Measurements from ENCODE around the gene TSC22D1.

TSC22D1 gene

DNA sequence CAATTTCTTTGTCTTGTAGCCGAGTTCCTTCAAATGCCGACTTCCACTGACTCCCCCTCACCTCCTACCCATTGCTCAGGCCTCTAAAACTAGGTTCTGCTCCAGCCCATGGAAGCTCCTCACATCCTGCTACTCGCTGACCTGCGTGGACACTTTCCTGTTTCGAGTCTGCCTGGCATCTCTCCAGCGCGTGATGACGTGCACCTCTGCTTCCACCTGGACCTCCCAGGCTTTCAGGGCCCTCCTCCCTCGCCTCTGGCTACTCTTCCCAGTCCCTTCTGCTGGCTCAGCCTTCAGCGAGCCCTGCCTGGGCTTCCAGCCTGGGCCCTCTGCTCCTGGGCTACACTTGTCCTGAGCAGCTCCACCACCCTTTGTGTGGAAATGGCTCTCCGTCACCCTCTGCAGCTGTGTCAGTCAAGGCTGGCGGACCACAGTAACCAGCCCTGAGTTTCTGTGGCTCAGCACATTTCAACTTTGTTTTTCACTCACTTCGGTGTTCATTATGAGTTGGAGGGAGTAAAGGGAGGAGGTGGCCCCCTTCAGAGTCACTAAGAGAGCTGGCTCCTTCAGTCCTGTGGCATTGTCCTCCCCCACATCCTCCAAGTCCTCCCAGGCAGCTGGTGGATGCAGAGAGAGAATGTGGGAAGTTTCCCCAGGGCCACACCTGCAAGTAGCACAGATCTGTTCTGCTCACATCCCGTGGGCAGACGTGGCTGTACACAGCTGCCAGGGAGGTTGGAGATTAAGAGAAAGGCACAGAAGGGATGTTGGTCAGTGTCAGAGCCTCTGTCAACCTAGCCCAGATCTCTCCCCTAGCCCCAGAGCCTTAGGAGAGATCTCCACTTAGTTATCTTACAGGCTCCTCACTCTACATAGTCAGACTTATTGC, 153.1 kb downstream of the TSC22D1 start:
- Histone ChIP-seq H2AK5ac (ENCODE audit: low read length) (peak overlapping the region; percentile 27), H3K56ac (ENCODE audit: low read length) (peak overlapping the region; percentile 50), H3K23ac (ENCODE audit: low read length) (no peak overlapping the region), H3K4me1 (ENCODE audit: control insufficient read depth, low read depth, low read length) (peaks cover 10% of the 10 kb centered on the region), H2BK15ac (replicated peaks; ENCODE audit: low read depth) (no peak overlapping the region), H2BK5ac (ENCODE audit: low read length) (no peak overlapping the region), H2BK120ac (ENCODE audit: low read depth, low read length) (no peak overlapping the region), H3K18ac (ENCODE audit: low read length) (no peak overlapping the region), H3K79me1 (ENCODE audit: low read length) (no peaks in the 10 kb centered on the region), H4K5ac (ENCODE audit: low read length) (no peak overlapping the region), H3K27ac (ENCODE audit: low read depth, low read length) (no peak overlapping the region), H3K4ac (ENCODE audit: low read depth, low read length) (no peak overlapping the region), H3K27me3 (ENCODE audit: insufficient read depth, low read length, poor library complexity) (no peaks in the 10 kb centered on the region), H3K4me2 (ENCODE audit: low read length) (no peak overlapping the region), H3K36me3 (ENCODE audit: control insufficient read depth, insufficient read depth, low read length) (no peaks in the 10 kb centered on the region), H3K79me2 (ENCODE audit: control insufficient read depth, insufficient read depth, low read length) (no peaks in the 10 kb centered on the region), H3K4me3 (ENCODE audit: low read length) (no peak overlapping the region), H4K8ac (ENCODE audit: low read depth, low read length) (no peak overlapping the region), H3K9ac (ENCODE audit: low read length) (no peak overlapping the region)
- no CpG with 5 or more reads among the region's 15 CpGs for WGBS (ENCODE audit: extremely low coverage, insufficient coverage, low lambda C conversion rate)
- no peak for DNase-seq

- H2BK120ac ChIP-seq (ENCODE audit: low read depth, low read length) = no peak overlapping the region
- no CpG with 5 or more reads among the region's 2 CpGs for WGBS (ENCODE audit: extremely low coverage, insufficient coverage, low lambda C conversion rate)
Measured at GRCh38 chr13:44421853-44422525, 154.1 kb downstream of the TSC22D1 start.

GRCh38 chr13:44420376-44421220, 155.5 kb downstream of the TSC22D1 start:
- peaks cover 9% of the 10 kb centered on the region for H3K4me1 ChIP-seq (ENCODE audit: control insufficient read depth, low read depth, low read length)
- DNase-seq = peak; percentile 51
- no peak overlapping the region for H3K18ac ChIP-seq (ENCODE audit: low read length)
- no peak overlapping the region for H3K4me2 ChIP-seq (ENCODE audit: low read length)
- H2AK5ac ChIP-seq (ENCODE audit: low read length) = no peak overlapping the region
- no peaks in the 10 kb centered on the region for H3K36me3 ChIP-seq (ENCODE audit: control insufficient read depth, insufficient read depth, low read length)
- H3K9ac ChIP-seq (ENCODE audit: low read length) = no peak overlapping the region
- H3K27me3 ChIP-seq (ENCODE audit: insufficient read depth, low read length, poor library complexity) = no peaks in the 10 kb centered on the region
- no peak overlapping the region for H3K56ac ChIP-seq (ENCODE audit: low read length)
- WGBS (ENCODE audit: extremely low coverage, insufficient coverage, low lambda C conversion rate) = no CpG with 5 or more reads among the region's 15 CpGs
- no peak overlapping the region for H3K23ac ChIP-seq (ENCODE audit: low read length)
- no peak overlapping the region for H3K4me3 ChIP-seq (ENCODE audit: low read length)
- no peaks in the 10 kb centered on the region for H3K79me2 ChIP-seq (ENCODE audit: control insufficient read depth, insufficient read depth, low read length)
- no peak overlapping the region for H3K4ac ChIP-seq (ENCODE audit: low read depth, low read length)
- H2BK120ac ChIP-seq (ENCODE audit: low read depth, low read length) = no peak overlapping the region
- H3K27ac ChIP-seq (ENCODE audit: low read depth, low read length) = no peak overlapping the region
- no peak overlapping the region for H2BK15ac ChIP-seq (replicated peaks; ENCODE audit: low read depth)
- no peaks in the 10 kb centered on the region for H3K79me1 ChIP-seq (ENCODE audit: low read length)
- no peak overlapping the region for H2BK5ac ChIP-seq (ENCODE audit: low read length)
- H4K5ac ChIP-seq (ENCODE audit: low read length) = no peak overlapping the region
- no peak overlapping the region for H4K8ac ChIP-seq (ENCODE audit: low read depth, low read length)

More at GRCh38 chr13:44421853-44422525, 154.1 kb downstream of the TSC22D1 start:
- Histone ChIP-seq H3K79me2 (ENCODE audit: control insufficient read depth, insufficient read depth, low read length) (no peaks in the 10 kb centered on the region), H3K4ac (ENCODE audit: low read depth, low read length) (no peak overlapping the region), H3K27ac (ENCODE audit: low read depth, low read length) (no peak overlapping the region), H3K4me2 (ENCODE audit: low read length) (no peak overlapping the region), H2BK5ac (ENCODE audit: low read length) (no peak overlapping the region), H2BK15ac (replicated peaks; ENCODE audit: low read depth) (no peak overlapping the region), H3K9ac (ENCODE audit: low read length) (no peak overlapping the region), H3K23ac (ENCODE audit: low read length) (no peak overlapping the region), H3K18ac (ENCODE audit: low read length) (no peak overlapping the region), H3K36me3 (ENCODE audit: control insufficient read depth, insufficient read depth, low read length) (no peaks in the 10 kb centered on the region), H4K8ac (ENCODE audit: low read depth, low read length) (no peak overlapping the region), H3K4me1 (ENCODE audit: control insufficient read depth, low read depth, low read length) (peaks cover 10% of the 10 kb centered on the region), H3K56ac (ENCODE audit: low read length) (no peak overlapping the region), H3K4me3 (ENCODE audit: low read length) (no peak overlapping the region), H4K5ac (ENCODE audit: low read length) (no peak overlapping the region), H2AK5ac (ENCODE audit: low read length) (no peak overlapping the region), H3K27me3 (ENCODE audit: insufficient read depth, low read length, poor library complexity) (no peaks in the 10 kb centered on the region), H3K79me1 (ENCODE audit: low read length) (no peaks in the 10 kb centered on the region)
- DNase-seq = no peak

DNA sequence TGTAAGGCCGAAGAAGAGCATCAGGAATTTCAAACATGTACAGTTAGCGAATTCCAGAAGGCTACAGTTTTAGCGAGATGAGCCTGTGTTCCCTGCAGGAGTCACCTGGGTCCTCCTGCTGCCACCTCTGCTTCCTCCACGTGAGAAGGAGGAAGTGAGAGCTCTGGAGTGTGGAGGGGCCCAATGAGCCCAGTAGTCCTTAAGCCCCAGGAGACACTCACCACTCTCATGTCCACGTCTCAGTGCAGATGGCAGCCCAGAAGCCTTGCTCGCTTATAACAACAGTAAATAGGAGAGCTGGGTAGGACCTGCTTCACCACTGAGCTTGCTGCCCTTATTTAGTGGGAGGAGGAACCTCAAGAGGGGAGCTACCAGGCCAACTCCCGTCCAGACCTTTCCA, 158.3 kb downstream of the TSC22D1 start:
- H3K56ac ChIP-seq (ENCODE audit: low read length) = no peak overlapping the region
- H3K36me3 ChIP-seq (ENCODE audit: control insufficient read depth, insufficient read depth, low read length) = no peaks in the 10 kb centered on the region
- H4K8ac ChIP-seq (ENCODE audit: low read depth, low read length) = no peak overlapping the region
- no peaks in the 10 kb centered on the region for H3K79me1 ChIP-seq (ENCODE audit: low read length)
- WGBS (ENCODE audit: extremely low coverage, insufficient coverage, low lambda C conversion rate) = no CpG with 5 or more reads among the region's 7 CpGs
- H3K4ac ChIP-seq (ENCODE audit: low read depth, low read length) = no peak overlapping the region
- H3K23ac ChIP-seq (ENCODE audit: low read length) = no peak overlapping the region
- no peak overlapping the region for H3K18ac ChIP-seq (ENCODE audit: low read length)
- peak; percentile 42 for DNase-seq
- no peak overlapping the region for H2BK120ac ChIP-seq (ENCODE audit: low read depth, low read length)
- H3K27ac ChIP-seq (ENCODE audit: low read depth, low read length) = no peak overlapping the region
- H2BK5ac ChIP-seq (ENCODE audit: low read length) = no peak overlapping the region
- H3K4me1 ChIP-seq (ENCODE audit: control insufficient read depth, low read depth, low read length) = peaks cover 10% of the 10 kb centered on the region
- no peak overlapping the region for H4K5ac ChIP-seq (ENCODE audit: low read length)
- H3K79me2 ChIP-seq (ENCODE audit: control insufficient read depth, insufficient read depth, low read length) = no peaks in the 10 kb centered on the region
- H3K4me2 ChIP-seq (ENCODE audit: low read length) = no peak overlapping the region
- H3K4me3 ChIP-seq (ENCODE audit: low read length) = no peak overlapping the region
- H2AK5ac ChIP-seq (ENCODE audit: low read length) = no peak overlapping the region
- H3K27me3 ChIP-seq (ENCODE audit: insufficient read depth, low read length, poor library complexity) = no peaks in the 10 kb centered on the region
- no peak overlapping the region for H3K9ac ChIP-seq (ENCODE audit: low read length)
- no peak overlapping the region for H2BK15ac ChIP-seq (replicated peaks; ENCODE audit: low read depth)

DNA sequence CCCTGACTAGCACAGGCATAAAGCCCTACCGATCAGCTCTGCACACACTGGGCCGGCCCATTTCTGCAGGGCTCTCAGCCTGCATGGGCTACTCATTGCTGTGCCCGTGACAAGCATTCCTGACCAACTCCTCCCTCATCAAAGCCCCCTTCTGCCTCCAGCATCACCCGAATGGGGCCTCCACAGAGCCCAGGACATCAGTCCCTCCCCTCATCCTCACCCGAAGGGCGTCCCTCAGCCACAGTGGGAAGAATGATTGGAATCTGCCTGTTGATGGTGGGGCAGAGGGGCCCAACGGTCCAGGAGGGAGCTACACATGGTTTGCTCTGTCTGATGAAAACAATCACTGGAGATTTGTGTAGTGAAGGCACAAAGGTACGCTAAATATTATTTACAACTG, 158.7 kb downstream of the TSC22D1 start:
- Histone ChIP-seq H3K27me3 (ENCODE audit: insufficient read depth, low read length, poor library complexity) (no peaks in the 10 kb centered on the region), H3K4me1 (ENCODE audit: control insufficient read depth, low read depth, low read length) (peaks cover 10% of the 10 kb centered on the region), H3K27ac (ENCODE audit: low read depth, low read length) (no peak overlapping the region), H2BK5ac (ENCODE audit: low read length) (no peak overlapping the region), H3K36me3 (ENCODE audit: control insufficient read depth, insufficient read depth, low read length) (no peaks in the 10 kb centered on the region), H2BK120ac (ENCODE audit: low read depth, low read length) (no peak overlapping the region), H3K79me2 (ENCODE audit: control insufficient read depth, insufficient read depth, low read length) (no peaks in the 10 kb centered on the region), H2BK15ac (replicated peaks; ENCODE audit: low read depth) (no peak overlapping the region), H3K23ac (ENCODE audit: low read length) (no peak overlapping the region), H3K56ac (ENCODE audit: low read length) (no peak overlapping the region), H3K4me3 (ENCODE audit: low read length) (no peak overlapping the region), H3K18ac (ENCODE audit: low read length) (no peak overlapping the region), H4K8ac (ENCODE audit: low read depth, low read length) (no peak overlapping the region), H3K4me2 (ENCODE audit: low read length) (no peak overlapping the region), H2AK5ac (ENCODE audit: low read length) (no peak overlapping the region), H3K4ac (ENCODE audit: low read depth, low read length) (no peak overlapping the region), H4K5ac (ENCODE audit: low read length) (no peak overlapping the region), H3K9ac (ENCODE audit: low read length) (no peak overlapping the region), H3K79me1 (ENCODE audit: low read length) (no peaks in the 10 kb centered on the region)
- no CpG with 5 or more reads among the region's 8 CpGs for WGBS (ENCODE audit: extremely low coverage, insufficient coverage, low lambda C conversion rate)
- peak; percentile 54 for DNase-seq

Measured in mesendoderm (in vitro differentiated cells).